Transverse colon (tissue), 4 donors: ENCODE results near the gene ADPRHL1. TPM values are rescaled to one million over a fixed set of nuclear protein-coding genes. Genes with fewer than 3 reads are reported as not detected.

Source experiments
- DNase-seq: peaks from one replicate; pipeline ENCODE4 v3.0.0-alpha.2; 2019
- H3K27ac ChIP-seq, 4 donors: fragments of 200-600 bp; sonication (generic); 2 replicates each; pipeline ENCODE4 v1.5.1; 2016 to 2018; ENCODE audit warnings: inconsistent platforms in 4 of 4
- H3K27me3 ChIP-seq: fragments of 200-600 bp; sonication (generic); 2 replicates; pipeline ENCODE4 v1.5.1; 2017; ENCODE audit warnings: inconsistent platforms
- H3K36me3 ChIP-seq, 4 donors: fragments of 200-600 bp; sonication (generic); 2 replicates each; pipeline ENCODE4 v1.5.1; 2017 to 2019; ENCODE audit warnings: inconsistent platforms in 4 of 4
- H3K4me1 ChIP-seq, 4 donors: fragments of 200-600 bp; sonication (generic); 2 replicates each; pipeline ENCODE4 v1.5.1; 2017 to 2020; ENCODE audit warnings: inconsistent platforms in 4 of 4
- H3K4me3 ChIP-seq, 4 donors: fragments of 200-600 bp; sonication (generic); 1 replicate in 1 of 4; 2 replicates in 3 of 4; pipeline versions ENCODE4 v1.5.1 to v1.6.1; 2017 to 2019; ENCODE audit warnings: inconsistent platforms in 4 of 4
- H3K9me3 ChIP-seq, 2 donors: fragments of 200-600 bp; sonication (generic); 2 replicates each; pipeline ENCODE4 v1.5.1; 2017 to 2019; ENCODE audit warnings: inconsistent platforms in 2 of 2
- CTCF ChIP-seq, 5 experiments: fragments of 200-600 bp in 3 of 5; fragments of 450-650 bp in 2 of 5; sonication (generic) in 3 of 5; IDR thresholded peaks; 1 replicate in 2 of 5; 2 replicates in 3 of 5; pipeline ENCODE4 v1.5.1; 2016 to 2017; ENCODE audit warnings: antibody characterized with exemption in 5 of 5, inconsistent platforms in 3 of 5, mild to moderate bottlenecking in 2 of 5, moderate library complexity in 1 of 5
- EP300 ChIP-seq: sonication (generic); formaldehyde crosslinking; IDR thresholded peaks from one replicate; pipeline ENCODE4 v1.6.1; 2017; ENCODE audit warnings: antibody characterized with exemption, low read depth
- POLR2A ChIP-seq: fragments of 450-650 bp; IDR thresholded peaks from one replicate; pipeline ENCODE4 v1.6.1; 2016; ENCODE audit warnings: antibody characterized with exemption, mild to moderate bottlenecking, moderate library complexity
- POLR2AphosphoS5 ChIP-seq, 3 donors: sonication (generic); formaldehyde crosslinking; IDR thresholded peaks; one replicate each; pipeline ENCODE4 v1.6.1; 2016; ENCODE audit warnings: antibody characterized with exemption in 3 of 3
- WGBS, 2 donors: methylation state at CpG; one replicate each; pipeline ENCODE4 v1.1.5; 2018; ENCODE audit warnings: low coverage in 1 of 2; 5-methylcytosine and 5-hydroxymethylcytosine counted together
- in situ Hi-C, 4 donors: fragments of 200-750 bp; cut with MboI; loops; one replicate each; pipeline versions ENCODE4 v1.15.0 to v1.15.1; 2017; ENCODE audit warnings: low sequenced_read_pairs in 3 of 4, low pct_ligation_motif_present in 1 of 4, low pct_unique_long_range_greater_than_20kb in 1 of 4
- intact Hi-C: fragments of 100-400 bp; cut with DNase I; formaldehyde crosslinking; loops from one replicate; pipeline ENCODE4 v1.15.1; 2023; ENCODE audit warnings: low total_unique reads
- total RNA-seq, 4 donors: library from RNA; depleted of rRNA; stranded (reverse); fragments of >200 nt; gene quantifications; one replicate each; pipeline ENCODE4 v1.1.0, GENCODE V29; 2016

ADPRHL1 gene
- total RNA-seq, 4 donors from 2014 or later = 4.1 to 10.2 (median 5.9) TPM

GRCh38 chr13:113358653-113359190, 94.6 kb downstream of the ADPRHL1 start:
- 61 to 73% methylated on average over 6 of the region's 6 CpGs for WGBS, 2 donors
- Histone ChIP-seq H3K27me3 (no peaks in the 10 kb centered on the region), H3K36me3 (peaks cover 0 to 3% (median 0%) of the 10 kb centered on the region in 4 donors), H3K4me3 (no peak overlapping the region), H3K9me3 (no peaks in the 10 kb centered on the region), H3K27ac (no peak overlapping the region), H3K4me1 (peaks cover 0 to 21% (median 4%) of the 10 kb centered on the region in 4 donors)
- intact Hi-C loops = no loop called here
- TF ChIP-seq CTCF (IDR thresholded peaks at IDR 0.05) = no peak
- no peak for TF ChIP-seq POLR2AphosphoS5 (IDR thresholded peaks at IDR 0.05)
- no peak for TF ChIP-seq EP300
- no peak for TF ChIP-seq POLR2A
- no peak for DNase-seq
- in situ Hi-C loops = no loop called here

GRCh38 chr13:113357529-113357928, 95.8 kb downstream of the ADPRHL1 start:
- 93 to 97% methylated on average over 5 of the region's 5 CpGs for WGBS, 2 donors
- peaks cover 0 to 14% (median 0%) of the 10 kb centered on the region in 4 donors for H3K4me1 ChIP-seq
- peaks cover 0 to 8% (median 0%) of the 10 kb centered on the region in 4 donors for H3K36me3 ChIP-seq
- intact Hi-C loops = no loop called here
- no peaks in the 10 kb centered on the region for H3K9me3 ChIP-seq
- no peak for DNase-seq
- no peaks in the 10 kb centered on the region for H3K27me3 ChIP-seq
- no peak for TF ChIP-seq POLR2AphosphoS5 (IDR thresholded peaks at IDR 0.05)
- TF ChIP-seq CTCF (IDR thresholded peaks at IDR 0.05) = no peak
- no peak for TF ChIP-seq POLR2A
- TF ChIP-seq EP300 = no peak
- in situ Hi-C loops = no loop called here
- no peak overlapping the region for H3K27ac ChIP-seq
- no peak overlapping the region for H3K4me3 ChIP-seq

- Histone ChIP-seq H3K27ac (no peak overlapping the region), H3K4me3 (no peak overlapping the region), H3K9me3 (no peaks in the 10 kb centered on the region), H3K36me3 (peaks cover 0 to 8% (median 0%) of the 10 kb centered on the region in 4 donors), H3K4me1 (peaks cover 0 to 5% (median 0%) of the 10 kb centered on the region in 4 donors), H3K27me3 (no peaks in the 10 kb centered on the region)
- DNase-seq = no peak
- intact Hi-C loops (no loop called here), in situ Hi-C loops (no loop called here)
- no peak for TF ChIP-seq CTCF (IDR thresholded peaks at IDR 0.05)
- TF ChIP-seq EP300 = no peak
- no peak for TF ChIP-seq POLR2A
- TF ChIP-seq POLR2AphosphoS5 (IDR thresholded peaks at IDR 0.05) = no peak
- WGBS, 2 donors = 17 to 58% methylated on average over 1 to 4 of the region's 4 CpGs
Observed at GRCh38 chr13:113356596-113356995, 96.7 kb downstream of the ADPRHL1 start.

- Histone ChIP-seq H3K4me3 (no peak overlapping the region), H3K27ac (no peak overlapping the region), H3K4me1 (no peaks in the 10 kb centered on the region), H3K27me3 (no peaks in the 10 kb centered on the region), H3K36me3 (peaks cover 0 to 8% (median 0%) of the 10 kb centered on the region in 4 donors), H3K9me3 (no peaks in the 10 kb centered on the region)
- WGBS, 2 donors = 81 to 94% methylated on average over 3 to 10 of the region's 10 CpGs
- in situ Hi-C loops = no loop called here
- no peak for TF ChIP-seq CTCF (IDR thresholded peaks at IDR 0.05)
- TF ChIP-seq POLR2A = no peak
- TF ChIP-seq POLR2AphosphoS5 (IDR thresholded peaks at IDR 0.05) = no peak
- TF ChIP-seq EP300 = no peak
- no peak for DNase-seq
- intact Hi-C loops = no loop called here
Observed at GRCh38 chr13:113355621-113356020, 97.7 kb downstream of the ADPRHL1 start.
